ENCODE results near the gene CLIP2.

DNA sequence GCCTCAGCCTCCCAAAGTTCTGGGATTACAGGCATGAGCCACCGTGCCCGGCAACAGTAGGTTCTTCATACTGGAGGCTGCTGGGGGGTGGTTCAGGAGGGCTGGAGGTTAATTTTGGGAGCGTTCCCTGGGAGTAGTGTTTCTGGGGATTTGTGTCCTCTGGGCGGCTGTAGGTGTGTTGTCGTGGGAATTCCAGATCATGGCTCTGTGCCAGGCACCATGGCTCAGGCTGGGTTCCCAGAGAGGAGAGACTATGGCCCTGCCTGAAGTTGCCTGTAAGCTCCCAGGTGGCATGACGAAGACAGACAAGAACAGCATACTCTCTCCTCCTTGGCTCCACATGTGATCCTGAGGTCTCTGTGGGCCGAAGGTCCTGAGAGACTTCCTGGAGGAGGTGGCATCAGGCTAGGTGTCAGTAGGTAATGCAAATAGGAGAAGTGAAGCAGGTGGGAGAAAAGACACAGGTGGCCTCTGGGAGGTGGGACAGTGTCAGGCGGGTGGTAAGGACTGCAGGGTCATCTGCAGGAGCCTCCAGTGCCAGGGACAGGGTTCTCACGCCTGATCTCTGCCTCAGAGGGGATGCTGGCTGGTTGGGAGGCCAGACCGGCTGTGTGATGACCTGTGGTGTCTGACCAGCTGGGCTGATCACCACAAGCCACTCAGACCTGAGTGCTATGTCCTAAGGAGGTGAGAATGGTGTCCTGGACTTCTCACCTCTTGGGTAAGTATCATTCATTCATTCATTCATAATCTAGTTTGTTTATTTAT is 18.7 kb downstream of the CLIP2 start:
- no peak for TF ChIP-seq POLR2AphosphoS5 (IDR thresholded peaks at IDR 0.05; ENCODE audit: low read depth, low read length)
- TF ChIP-seq SPI1 (IDR thresholded peaks at IDR 0.05; ENCODE audit: low read depth, low read length) = no peak
- no peak for TF ChIP-seq POLR2A (IDR thresholded peaks at IDR 0.05; ENCODE audit: low read depth, low read length)
- no peak for TF ChIP-seq POU2F2 (IDR thresholded peaks at IDR 0.05; ENCODE audit: low read depth, low read length)

Measured in GM12891 (cell line).